H1 (cell line): Measurements from ENCODE around the gene SEC14L6.

ENCODE experiments used
- RAD21 ChIP-seq, 2 experiments: IDR thresholded peaks in 1 of 2; conservative IDR thresholded peaks in 1 of 2; 2 replicates each; pipeline ENCODE4 v1.6.1; 2011; ENCODE audit warnings: low read depth in 2 of 2, low read length in 2 of 2, improper control_type of control experiment in 1 of 2, inconsistent platforms in 1 of 2, mild to moderate bottlenecking in 1 of 2, moderate library complexity in 1 of 2
- USF2 ChIP-seq: IDR thresholded peaks from 2 replicates; pipeline ENCODE4 v1.6.1; 2011; ENCODE audit warnings: low read length, improper control_type of control experiment
- TF ChIP-seq, protein P1 (sequence below), 3 experiments: IDR thresholded peaks; 1 replicate in 2 of 3; 2 replicates in 1 of 3; pipeline versions ENCODE4 v1.5.1 to v1.6.1; 2011; ENCODE audit warnings: low read length in 3 of 3, mild to moderate bottlenecking in 3 of 3, inconsistent platforms in 2 of 3, low read depth in 1 of 3, moderate library complexity in 1 of 3; ENCODE audit not compliant: insufficient read depth in 1 of 3; ENCODE audit errors: control extremely low read depth in 1 of 3

- peak; percentile 50 to 63 for TF ChIP-seq RAD21 (IDR thresholded peaks at IDR 0.05 in 1 of 2, conservative IDR thresholded peaks at IDR 0.05 in 1 of 2; ENCODE audit: low read depth in 2 of 2, low read length in 2 of 2)
- no peak for TF ChIP-seq USF2
- TF ChIP-seq, protein P1, sequence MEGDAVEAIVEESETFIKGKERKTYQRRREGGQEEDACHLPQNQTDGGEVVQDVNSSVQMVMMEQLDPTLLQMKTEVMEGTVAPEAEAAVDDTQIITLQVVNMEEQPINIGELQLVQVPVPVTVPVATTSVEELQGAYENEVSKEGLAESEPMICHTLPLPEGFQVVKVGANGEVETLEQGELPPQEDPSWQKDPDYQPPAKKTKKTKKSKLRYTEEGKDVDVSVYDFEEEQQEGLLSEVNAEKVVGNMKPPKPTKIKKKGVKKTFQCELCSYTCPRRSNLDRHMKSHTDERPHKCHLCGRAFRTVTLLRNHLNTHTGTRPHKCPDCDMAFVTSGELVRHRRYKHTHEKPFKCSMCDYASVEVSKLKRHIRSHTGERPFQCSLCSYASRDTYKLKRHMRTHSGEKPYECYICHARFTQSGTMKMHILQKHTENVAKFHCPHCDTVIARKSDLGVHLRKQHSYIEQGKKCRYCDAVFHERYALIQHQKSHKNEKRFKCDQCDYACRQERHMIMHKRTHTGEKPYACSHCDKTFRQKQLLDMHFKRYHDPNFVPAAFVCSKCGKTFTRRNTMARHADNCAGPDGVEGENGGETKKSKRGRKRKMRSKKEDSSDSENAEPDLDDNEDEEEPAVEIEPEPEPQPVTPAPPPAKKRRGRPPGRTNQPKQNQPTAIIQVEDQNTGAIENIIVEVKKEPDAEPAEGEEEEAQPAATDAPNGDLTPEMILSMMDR (IDR thresholded peaks at IDR 0.05; ENCODE audit: control extremely low read depth in 1 of 3, insufficient read depth in 1 of 3, low read depth in 1 of 3, low read length in 3 of 3) = peak; percentile 34 to 47 (median 37)
Measured at GRCh38 chr22:30556388-30556787, 9.8 kb upstream of the SEC14L6 start.
